ENCODE measurements around the gene PACSIN3. TPM values are rescaled to one million over a fixed set of nuclear protein-coding genes. Genes with fewer than 3 reads are reported as not detected.

The PACSIN3 gene
- total and polyA plus RNA-seq, 2 donors (not counting 3 experiments of a cell fraction or from before 2014, with no cell fraction given) = 15.2 to 27.2 TPM

DNA sequence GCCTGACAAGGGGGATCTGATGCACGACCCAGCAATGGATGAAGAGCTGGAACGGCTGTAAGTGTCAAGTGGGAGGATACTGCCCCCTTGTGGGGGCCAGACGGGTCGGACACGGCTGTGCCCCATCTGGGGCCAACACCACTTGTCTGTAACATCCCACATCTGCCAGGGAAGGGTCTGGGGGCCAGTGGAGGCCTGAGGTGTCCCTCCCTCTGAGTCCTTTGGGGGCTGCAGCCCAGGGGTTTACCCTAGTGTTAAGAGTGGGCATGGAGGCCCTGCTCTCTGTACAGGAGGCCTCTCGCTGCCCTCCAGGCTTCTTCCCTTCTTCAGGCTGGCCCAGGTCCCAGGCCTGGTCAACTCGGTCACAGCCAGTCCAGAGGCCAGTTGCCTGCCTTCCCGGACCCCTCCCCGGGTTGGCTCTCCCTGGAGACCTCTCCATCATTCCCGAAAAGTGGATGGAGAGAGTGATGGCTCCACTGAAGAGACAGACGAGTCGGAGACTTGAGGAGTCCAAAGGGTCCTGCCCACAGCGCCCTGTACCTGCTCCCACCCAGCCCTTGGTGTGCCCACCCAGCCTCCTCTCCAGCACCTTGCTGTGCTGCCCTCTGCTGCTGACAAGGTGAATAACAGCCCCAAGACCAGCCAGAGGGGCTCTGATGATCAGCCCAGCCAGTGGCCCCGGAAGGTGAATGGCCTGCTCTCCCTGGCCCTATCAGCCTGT is 24.9 kb downstream of the PACSIN3 start:
- Histone ChIP-seq H3K9me1 (replicated peaks; ENCODE audit: control insufficient read depth, extremely low read depth, insufficient read depth, low read length) (no peaks in the 10 kb centered on the region), H3K27me3 (ENCODE audit: control insufficient read depth in 2 of 2, insufficient read depth in 2 of 2, low read length in 2 of 2) (no peaks in the 10 kb centered on the region), H3K9ac (replicated peaks; ENCODE audit: extremely low read depth, insufficient read depth, low read length) (no peak overlapping the region), H3K9me3 (replicated peaks; ENCODE audit: control insufficient read depth, insufficient read depth, low read length) (no peaks in the 10 kb centered on the region), H3K4me3 (replicated peaks in 1 of 3; ENCODE audit: insufficient read depth in 1 of 3, low read depth in 1 of 3, low read length in 3 of 3) (no peak overlapping the region), H4K20me1 (replicated peaks; ENCODE audit: control insufficient read depth, extremely low read depth, insufficient read depth, low read length) (no peaks in the 10 kb centered on the region), H3K79me2 (ENCODE audit: control insufficient read depth, insufficient read depth, low read length) (no peaks in the 10 kb centered on the region), H3K4me2 (ENCODE audit: insufficient read depth, low read length) (no peak overlapping the region), H2AFZ (ENCODE audit: low read depth, low read length) (no peak overlapping the region), H3K36me3 (ENCODE audit: control insufficient read depth in 2 of 2, extremely low read depth in 1 of 2, insufficient read depth in 2 of 2, low read length in 2 of 2) (peaks cover 5 to 21% of the 10 kb centered on the region in 2 experiments), H3K4me1 (ENCODE audit: control insufficient read depth, extremely low read depth, insufficient read depth, low read length) (no peaks in the 10 kb centered on the region), H3K27ac (ENCODE audit: insufficient read depth, low read depth, low read length) (no peak overlapping the region)
- dilution Hi-C loops (cut with MboI; ENCODE audit: extremely low pct_ligation_motif_present, low sequenced_read_pairs) (no loop called here), intact Hi-C loops (cut with micrococcal nuclease) (loop anchor here (1.0 kb wide), 2 partner anchors 194 to 272 kb away; no protein-coding TSS in a partner anchor)
- no TSS peak for BruUV-seq (replicated peaks)
- POLR2A ChIA-PET = no interaction called here
- FAIRE-seq (peak; percentile 81), DNase-seq (ENCODE audit: low read depth, low spot score) (peak; percentile 52)
- no peak for TF ChIP-seq GATA2 (IDR thresholded peaks at IDR 0.05; ENCODE audit: insufficient read depth, insufficient read length, low read depth, low read length)
- TF ChIP-seq, protein P1, sequence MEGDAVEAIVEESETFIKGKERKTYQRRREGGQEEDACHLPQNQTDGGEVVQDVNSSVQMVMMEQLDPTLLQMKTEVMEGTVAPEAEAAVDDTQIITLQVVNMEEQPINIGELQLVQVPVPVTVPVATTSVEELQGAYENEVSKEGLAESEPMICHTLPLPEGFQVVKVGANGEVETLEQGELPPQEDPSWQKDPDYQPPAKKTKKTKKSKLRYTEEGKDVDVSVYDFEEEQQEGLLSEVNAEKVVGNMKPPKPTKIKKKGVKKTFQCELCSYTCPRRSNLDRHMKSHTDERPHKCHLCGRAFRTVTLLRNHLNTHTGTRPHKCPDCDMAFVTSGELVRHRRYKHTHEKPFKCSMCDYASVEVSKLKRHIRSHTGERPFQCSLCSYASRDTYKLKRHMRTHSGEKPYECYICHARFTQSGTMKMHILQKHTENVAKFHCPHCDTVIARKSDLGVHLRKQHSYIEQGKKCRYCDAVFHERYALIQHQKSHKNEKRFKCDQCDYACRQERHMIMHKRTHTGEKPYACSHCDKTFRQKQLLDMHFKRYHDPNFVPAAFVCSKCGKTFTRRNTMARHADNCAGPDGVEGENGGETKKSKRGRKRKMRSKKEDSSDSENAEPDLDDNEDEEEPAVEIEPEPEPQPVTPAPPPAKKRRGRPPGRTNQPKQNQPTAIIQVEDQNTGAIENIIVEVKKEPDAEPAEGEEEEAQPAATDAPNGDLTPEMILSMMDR (IDR thresholded peaks at IDR 0.05; ENCODE audit: extremely low read depth in 1 of 2, insufficient read depth in 1 of 2, low read depth in 1 of 2, low read length in 2 of 2) = peak; percentile 80 to 87
- CTCF ChIA-PET = interaction anchor here (0.6 to 4.5 kb wide), 22 partner anchors 8 to 335 kb away, joined by 3 to 36 read pairs (median 4); partner anchors contain the start of genes CKAP5 and CSTPP1

DNA sequence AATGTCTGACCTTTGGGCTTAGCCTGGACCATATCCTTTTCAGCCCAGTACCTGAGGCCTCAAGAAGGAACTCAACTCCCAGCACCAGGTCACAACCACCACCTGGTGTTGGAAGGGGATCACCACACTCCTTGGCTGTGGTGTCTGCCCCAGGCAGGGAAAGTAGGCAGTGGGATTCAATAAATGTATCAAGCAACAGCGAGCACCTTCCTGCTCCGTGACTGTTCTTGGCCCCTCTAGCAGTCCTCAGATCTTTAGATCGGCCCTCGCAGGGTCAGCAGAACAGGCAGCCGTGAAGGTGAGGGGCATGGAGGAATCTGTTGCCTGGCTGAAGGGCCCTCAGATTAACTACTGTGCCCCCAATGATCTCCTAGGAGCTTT is 25.5 kb downstream of the PACSIN3 start:
- ChIA-PET POLR2A (no interaction called here), CTCF (interaction anchor here (0.6 to 1.7 kb wide), 20 partner anchors 8 to 334 kb away, joined by 3 to 11 read pairs (median 4); partner anchors contain the start of genes CKAP5 and CSTPP1)
- dilution Hi-C loops (cut with MboI; ENCODE audit: extremely low pct_ligation_motif_present, low sequenced_read_pairs) (no loop called here), intact Hi-C loops (cut with micrococcal nuclease) (loop anchor here (1.0 kb wide), 2 partner anchors 195 to 271 kb away; no protein-coding TSS in a partner anchor)
- no TSS peak for BruUV-seq (replicated peaks)
- Histone ChIP-seq H3K36me3 (ENCODE audit: control insufficient read depth in 2 of 2, extremely low read depth in 1 of 2, insufficient read depth in 2 of 2, low read length in 2 of 2) (peaks cover 5 to 18% of the 10 kb centered on the region in 2 experiments), H3K9me3 (replicated peaks; ENCODE audit: control insufficient read depth, insufficient read depth, low read length) (no peaks in the 10 kb centered on the region), H3K27me3 (ENCODE audit: control insufficient read depth in 2 of 2, insufficient read depth in 2 of 2, low read length in 2 of 2) (no peaks in the 10 kb centered on the region), H3K9ac (replicated peaks; ENCODE audit: extremely low read depth, insufficient read depth, low read length) (no peak overlapping the region), H3K4me3 (replicated peaks in 1 of 3; ENCODE audit: insufficient read depth in 1 of 3, low read depth in 1 of 3, low read length in 3 of 3) (no peak overlapping the region), H3K4me2 (ENCODE audit: insufficient read depth, low read length) (no peak overlapping the region), H3K79me2 (ENCODE audit: control insufficient read depth, insufficient read depth, low read length) (no peaks in the 10 kb centered on the region), H2AFZ (ENCODE audit: low read depth, low read length) (no peak overlapping the region), H3K4me1 (ENCODE audit: control insufficient read depth, extremely low read depth, insufficient read depth, low read length) (no peaks in the 10 kb centered on the region), H4K20me1 (replicated peaks; ENCODE audit: control insufficient read depth, extremely low read depth, insufficient read depth, low read length) (no peaks in the 10 kb centered on the region), H3K9me1 (replicated peaks; ENCODE audit: control insufficient read depth, extremely low read depth, insufficient read depth, low read length) (no peaks in the 10 kb centered on the region), H3K27ac (ENCODE audit: insufficient read depth, low read depth, low read length) (no peak overlapping the region)
- TF ChIP-seq POLR2AphosphoS5 (IDR thresholded peaks at IDR 0.05; ENCODE audit: insufficient read depth, low read depth, low read length) (no peak), FOS (IDR thresholded peaks at IDR 0.05; ENCODE audit: borderline replicate concordance, insufficient read depth, low read length) (no peak), POLR2A (IDR thresholded peaks at IDR 0.05; ENCODE audit: low read depth, low read length) (no peak), JUN (IDR thresholded peaks at IDR 0.05; ENCODE audit: borderline replicate concordance, insufficient read depth, insufficient read length, low read depth) (no peak), MYC (IDR thresholded peaks at IDR 0.05; ENCODE audit: low read depth, low read length) (no peak), GATA2 (IDR thresholded peaks at IDR 0.05; ENCODE audit: insufficient read depth, insufficient read length, low read depth, low read length) (no peak)
- TF ChIP-seq, protein P2, sequence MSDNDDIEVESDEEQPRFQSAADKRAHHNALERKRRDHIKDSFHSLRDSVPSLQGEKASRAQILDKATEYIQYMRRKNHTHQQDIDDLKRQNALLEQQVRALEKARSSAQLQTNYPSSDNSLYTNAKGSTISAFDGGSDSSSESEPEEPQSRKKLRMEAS (IDR thresholded peaks at IDR 0.05; ENCODE audit: insufficient read depth, insufficient read length) = no peak
- DNase-seq (ENCODE audit: low read depth, low spot score) = peak; percentile 19
- FAIRE-seq = no peak

All from endothelial cell of umbilical vein (primary cell).